NCI-H524 (cell line): Measurements from ENCODE around the gene RPTOR.
A peak's percentile ranks its signal among the peaks of the same experiment; 100 is the strongest.

Source experiments
- DNase-seq, 2 experiments: peaks; one replicate each; lab custom pipeline; 2025; lab: John Stamatoyannopoulos, UW

RPTOR gene

GRCh38 chr17:80998748-80999535 lies 454.3 kb downstream of the RPTOR start:
- no peak for DNase-seq

GRCh38 chr17:80999536-81000333 lies 455.1 kb downstream of the RPTOR start:
- DNase-seq, result no peak

- no peak for DNase-seq
These were observed 455.6 kb downstream of the RPTOR start for GRCh38 chr17:81000334-81000630.

DNA sequence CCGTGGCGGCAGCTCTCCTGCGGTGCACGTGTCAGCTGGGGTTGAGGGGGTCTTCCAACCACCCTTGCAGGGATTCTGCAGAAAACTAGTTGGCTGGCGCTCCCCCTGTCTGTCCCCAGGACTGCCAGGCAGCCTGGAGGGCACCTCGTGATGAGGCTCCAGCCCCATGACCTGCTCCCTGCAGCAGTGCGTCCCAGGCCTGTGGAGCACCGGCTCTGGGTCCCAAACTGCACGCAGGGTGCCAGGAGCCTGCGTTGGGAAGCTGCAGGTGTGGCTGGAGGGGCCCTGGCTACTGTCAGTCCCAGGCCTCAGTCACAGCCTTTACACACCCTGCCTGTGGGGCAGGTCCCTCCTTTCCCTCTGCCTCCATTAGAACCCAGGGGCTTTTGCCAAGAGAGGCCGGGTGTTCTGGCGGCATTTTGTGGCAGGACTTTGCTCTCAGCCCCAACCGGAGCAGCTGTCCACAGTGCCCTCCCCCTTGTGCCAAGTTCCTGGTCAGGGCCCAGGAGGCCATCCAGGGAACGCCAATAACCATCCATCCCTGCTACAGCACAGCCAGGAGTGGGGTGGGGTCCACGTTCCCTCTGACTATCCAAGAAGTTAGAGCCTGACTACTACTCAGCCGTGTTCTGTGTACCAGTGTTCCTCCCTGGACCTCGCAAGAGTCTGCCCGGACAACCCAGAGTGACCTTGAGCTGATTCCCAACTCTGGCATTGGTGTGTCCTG lies 456.2 kb downstream of the RPTOR start:
- DNase-seq, result no peak

DNA sequence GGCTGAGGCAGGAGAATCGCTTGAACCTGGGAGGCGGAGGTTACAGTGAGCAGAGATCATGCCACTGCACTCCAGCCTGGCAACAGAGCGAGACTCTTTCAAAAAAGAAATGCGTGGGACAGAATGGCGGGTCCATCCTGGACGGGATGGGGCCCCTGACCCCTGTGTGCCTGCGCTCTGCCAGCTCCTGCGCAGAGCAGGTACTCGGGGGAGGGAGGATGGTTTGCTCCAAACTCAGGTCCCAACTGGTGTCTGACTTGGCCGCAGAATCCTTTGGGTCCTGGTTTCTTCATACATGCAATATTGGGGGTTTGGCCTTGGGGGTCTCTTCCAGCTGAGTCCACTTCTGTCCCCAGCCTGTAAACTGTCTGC lies 457.4 kb downstream of the RPTOR start:
- DNase-seq, result no peak

DNA sequence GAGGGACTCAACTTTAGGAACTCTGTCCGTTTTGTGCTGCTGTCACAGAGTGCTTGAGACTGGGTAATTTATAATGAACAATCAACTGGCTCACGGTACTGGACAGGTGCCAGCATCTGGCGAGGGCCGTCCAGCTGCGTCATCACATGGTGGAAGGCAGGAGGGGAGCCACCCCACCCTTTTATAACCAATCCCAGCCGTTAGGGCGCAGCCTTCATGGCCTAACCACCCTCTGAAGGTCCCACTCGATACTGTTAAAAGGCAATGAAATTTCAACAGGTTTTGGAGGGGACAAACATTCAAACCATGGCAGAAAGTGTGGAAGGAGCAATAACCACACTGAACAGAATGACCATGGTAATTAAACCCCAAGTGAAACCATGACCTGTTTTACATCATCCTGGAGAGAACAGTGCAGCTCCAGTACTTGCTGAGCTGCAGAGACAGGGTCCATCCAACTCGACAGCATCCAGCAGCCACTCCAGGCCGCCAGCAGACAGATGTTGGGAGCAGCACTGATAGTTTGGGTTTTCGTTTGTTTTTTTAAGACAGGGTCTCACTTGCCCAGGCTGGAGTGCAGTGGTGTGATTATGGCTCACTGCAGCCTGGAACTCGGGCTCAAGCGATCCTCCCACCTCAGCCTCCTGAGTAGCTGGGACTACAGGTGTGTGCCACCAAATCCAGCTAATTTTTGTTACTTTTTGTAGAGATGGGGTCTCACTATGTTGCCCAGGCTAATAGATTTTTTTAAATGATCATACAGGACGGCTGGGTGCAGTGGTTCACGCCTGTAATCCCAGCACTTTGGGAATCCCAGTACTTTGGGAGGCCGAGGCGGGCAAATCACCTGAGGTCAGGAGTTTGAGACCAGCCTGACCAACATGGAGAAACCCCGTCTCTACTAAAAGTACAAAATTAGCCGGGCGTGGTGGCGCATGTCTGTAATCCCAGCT lies 458.0 kb downstream of the RPTOR start:
- peak; percentile 63 to 77 for DNase-seq

DNA sequence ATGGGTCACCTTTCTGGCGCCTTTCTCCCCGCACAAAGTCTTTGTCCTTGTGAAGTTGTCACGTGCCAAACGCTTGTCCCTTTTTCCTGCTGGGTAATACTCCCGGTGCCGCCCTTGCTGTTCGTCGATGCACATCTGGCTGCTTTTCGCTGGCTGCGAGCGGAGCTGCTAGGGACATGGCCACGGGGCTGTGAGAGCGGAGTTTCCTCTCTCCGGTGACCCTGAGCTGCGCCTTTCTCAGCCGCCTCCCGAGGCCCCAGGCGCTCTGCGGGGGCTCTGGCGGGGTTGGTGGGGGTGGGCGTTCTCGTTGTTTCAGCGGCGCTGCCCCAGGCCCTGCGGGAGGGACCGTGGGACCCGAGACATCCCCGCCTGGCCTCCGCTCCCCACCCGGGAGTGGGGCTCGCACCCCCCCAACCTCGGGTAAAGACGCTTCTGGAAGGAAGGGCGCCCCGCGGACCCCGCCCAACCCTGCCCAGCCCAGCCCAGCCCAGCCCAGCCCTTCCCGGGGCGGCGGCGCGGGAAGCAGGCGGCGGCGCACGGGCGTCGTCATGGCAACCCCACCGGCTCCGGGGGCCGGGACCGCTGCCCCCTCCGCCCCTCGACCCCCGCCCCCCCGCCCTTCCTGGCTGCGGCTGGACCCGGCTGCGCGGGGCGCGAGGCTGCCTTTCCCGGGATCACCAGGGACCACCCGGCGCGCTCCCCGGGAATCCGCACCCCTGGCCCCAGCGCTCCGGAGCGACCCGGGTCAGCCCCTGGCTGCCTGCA lies 459.3 kb downstream of the RPTOR start:
- no peak for DNase-seq

DNA sequence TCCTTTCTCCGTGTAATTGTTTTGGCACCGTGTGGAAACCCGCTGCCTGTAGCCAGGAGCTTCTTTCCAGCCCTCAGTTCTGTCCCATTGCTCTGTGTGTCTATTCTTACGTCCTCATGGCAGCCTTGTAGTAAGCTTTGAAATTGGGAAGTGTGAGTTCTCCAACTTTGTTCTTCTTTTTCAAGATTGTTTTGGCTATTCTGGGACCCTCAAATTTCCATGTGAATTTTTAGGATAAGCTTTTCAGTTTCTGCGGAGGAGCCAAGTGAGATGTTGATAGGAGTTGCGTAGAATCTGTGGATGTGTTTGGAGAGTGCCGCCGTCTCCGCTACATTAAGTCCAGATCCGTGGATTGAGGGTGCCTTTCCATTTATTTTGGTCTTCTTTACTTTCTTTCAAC lies 462.3 kb downstream of the RPTOR start:
- DNase-seq, result no peak

- no peak for DNase-seq
These were observed 463.5 kb downstream of the RPTOR start for GRCh38 chr17:81008140-81008539.

DNA sequence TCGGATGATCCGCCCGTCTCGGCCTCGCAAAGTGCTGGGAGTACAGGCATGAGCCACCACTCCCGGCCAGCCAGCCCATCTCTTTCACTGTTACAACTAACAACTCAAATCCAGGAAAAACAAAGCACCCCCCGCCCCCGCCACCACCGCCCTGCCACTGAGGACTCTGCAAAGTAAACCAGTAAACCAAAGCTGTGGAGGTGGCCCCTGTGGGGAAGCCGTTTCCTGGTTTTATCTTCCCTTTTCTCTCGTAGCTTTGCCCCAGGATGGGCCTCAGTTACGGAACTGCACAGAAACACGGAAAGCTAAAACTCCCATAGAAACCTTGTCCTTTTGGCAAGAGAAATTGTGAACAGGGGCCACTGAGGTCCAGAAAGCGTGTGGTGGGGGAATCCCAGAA lies 464.5 kb downstream of the RPTOR start:
- no peak for DNase-seq

DNA sequence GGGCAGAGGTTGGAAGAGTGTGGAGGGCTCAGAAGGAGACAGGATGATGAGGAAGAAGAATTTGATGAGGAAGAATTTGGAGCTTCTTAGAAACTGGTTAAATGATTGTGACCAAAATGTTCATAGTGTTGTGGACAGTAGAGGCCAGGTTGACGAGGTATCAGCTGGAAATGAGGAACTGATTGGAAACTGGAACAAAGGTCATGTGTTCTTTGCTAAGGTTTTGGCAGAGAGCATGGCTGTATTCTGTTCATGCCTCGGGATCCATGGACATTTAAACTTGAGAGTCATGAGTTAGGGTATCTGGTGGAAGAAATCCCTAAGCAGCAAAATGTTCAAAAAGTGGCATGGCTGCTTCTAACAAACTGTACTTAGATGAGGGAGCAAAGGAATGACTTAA lies 466.3 kb downstream of the RPTOR start:
- no peak for DNase-seq

DNA sequence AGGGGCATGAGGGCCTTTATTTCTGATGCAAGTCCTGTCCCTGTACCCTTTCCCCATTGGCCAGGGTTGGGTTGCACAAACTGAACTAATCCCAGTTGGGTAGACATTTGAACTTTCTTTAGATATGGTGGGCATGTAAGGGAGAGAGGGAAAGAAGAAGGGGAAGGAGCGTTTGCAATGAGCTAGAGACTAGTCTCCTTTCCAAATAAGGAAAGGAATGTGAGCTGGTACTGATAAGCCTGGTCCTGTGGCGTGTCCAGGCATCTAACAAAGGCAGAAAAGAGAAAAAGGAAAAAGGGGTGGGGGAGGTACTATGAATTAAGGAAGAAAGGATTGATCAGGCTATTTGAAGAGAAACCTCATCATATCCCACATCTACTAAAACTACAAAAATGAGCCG lies 467.3 kb downstream of the RPTOR start:
- no peak for DNase-seq

DNA sequence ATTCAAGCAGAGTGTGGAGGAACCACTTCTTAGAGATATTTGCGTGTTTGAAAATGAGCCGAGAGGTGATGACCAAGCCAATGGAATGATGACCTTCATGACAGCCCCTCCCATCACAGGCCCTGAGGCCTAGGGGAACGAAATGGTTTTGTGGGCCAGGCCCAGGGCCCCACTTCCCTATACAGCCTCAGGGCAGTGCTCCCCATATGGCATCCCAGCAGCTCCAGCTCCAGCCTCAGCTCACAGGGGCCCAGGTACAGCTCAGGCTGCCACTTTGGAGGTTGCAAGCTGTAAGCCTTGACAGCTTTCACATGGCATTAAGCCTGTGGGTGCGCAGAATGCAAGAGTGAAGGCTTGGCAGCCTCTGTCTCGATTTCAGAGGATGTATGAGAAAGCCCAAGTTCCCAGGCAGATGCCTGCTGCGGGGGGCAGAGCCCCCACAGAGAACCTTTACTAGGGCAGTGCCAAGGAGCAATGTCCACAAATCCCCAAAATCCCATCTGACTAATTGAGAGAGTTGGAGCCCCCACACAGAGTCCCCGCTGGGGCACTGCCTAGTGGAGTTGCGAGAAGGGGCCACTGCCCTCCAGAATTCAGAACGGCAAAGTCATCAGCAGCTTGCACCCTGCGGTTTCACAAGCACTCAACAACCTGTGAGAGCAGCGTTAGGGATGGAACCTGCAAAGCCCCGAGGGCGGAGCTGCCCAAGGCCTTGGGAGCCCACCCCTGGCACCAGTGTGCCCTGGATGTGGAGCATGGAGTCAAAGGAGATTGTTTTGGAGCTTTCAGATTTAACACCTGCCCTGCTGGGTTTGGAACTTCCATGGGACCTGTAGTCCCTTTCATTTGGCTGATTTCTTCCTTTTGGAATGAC lies 468.2 kb downstream of the RPTOR start:
- no peak for DNase-seq

DNA sequence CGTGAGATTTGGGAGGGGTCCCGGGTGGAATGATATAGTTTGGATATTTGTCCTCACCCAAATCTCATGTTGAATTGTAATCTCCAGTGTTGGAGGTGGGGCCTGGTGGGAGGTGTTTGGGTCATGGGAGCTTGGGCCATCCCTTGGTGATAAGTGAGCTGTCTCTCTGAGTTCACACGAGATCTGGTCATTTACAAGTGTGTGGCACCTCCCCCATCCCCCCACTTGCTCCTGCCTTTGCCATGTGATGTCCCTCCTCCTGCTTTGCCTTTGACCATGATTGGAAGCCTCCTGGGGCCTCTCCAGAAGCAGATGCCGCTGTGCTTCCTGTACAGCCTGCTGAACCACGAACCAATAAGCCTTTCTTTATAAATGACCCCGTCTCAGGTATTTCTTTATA lies 469.0 kb downstream of the RPTOR start:
- DNase-seq, result no peak

GRCh38 chr17:81015136-81015535 lies 470.5 kb downstream of the RPTOR start:
- DNase-seq, result no peak
